ENCODE data around the gene KIAA0513.

KIAA0513 gene

DNA sequence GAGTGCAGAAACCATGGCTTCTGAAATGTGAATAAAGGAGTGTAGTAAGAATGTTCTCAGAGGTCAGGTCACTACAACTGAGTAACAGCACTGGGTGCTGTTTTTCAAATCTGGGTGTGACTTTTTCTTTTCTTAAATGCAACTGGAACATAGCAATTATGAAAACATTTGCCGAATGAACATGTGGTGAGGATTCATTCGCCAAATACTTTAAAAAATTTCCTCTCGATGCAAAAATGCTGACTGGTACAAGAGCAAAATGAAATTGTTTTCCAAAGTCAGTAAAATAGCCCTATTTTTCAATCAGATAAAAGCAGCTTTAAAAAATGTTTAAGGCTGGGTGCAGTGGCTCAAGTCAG lies 34.9 kb upstream of the KIAA0513 start:
- peaks cover 59% of the 10 kb centered on the region for H3K36me3 ChIP-seq (ENCODE audit: insufficient read depth, low read length)

DNA sequence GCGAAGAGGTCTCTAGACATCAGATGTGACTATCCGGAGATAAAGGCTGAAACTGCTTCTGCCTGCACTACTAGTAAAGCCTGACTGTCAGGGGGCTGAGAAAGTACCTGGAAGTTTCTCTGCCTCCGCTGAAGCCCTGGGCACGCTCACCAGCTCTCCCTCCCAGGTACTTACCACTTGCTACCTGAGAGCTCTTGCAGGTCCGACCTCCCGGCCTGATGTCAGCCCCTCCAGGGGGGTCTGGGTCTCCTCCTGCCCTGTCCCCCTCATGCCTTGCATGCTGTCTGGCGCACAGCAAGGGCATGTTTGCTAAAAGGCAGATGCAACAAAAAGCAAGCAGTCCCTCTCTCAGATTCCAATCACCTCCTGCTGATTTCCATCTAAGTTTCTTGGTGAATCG lies 33.7 kb upstream of the KIAA0513 start:
- no peaks in the 10 kb centered on the region for H3K4me1 ChIP-seq (ENCODE audit: insufficient read depth, low read length, severe bottlenecking)
- no peaks in the 10 kb centered on the region for H3K9me3 ChIP-seq (ENCODE audit: low read length)
- H3K9ac ChIP-seq (ENCODE audit: low read length), result no peak overlapping the region
- no peaks in the 10 kb centered on the region for H4K20me1 ChIP-seq (ENCODE audit: insufficient read depth, low read length)
- H2AFZ ChIP-seq (ENCODE audit: low read length), result no peak overlapping the region
- H3K4me2 ChIP-seq (ENCODE audit: low read length), result no peak overlapping the region
- H3K27ac ChIP-seq (ENCODE audit: low read depth, low read length, poor library complexity, severe bottlenecking), result no peak overlapping the region
- H3K36me3 ChIP-seq (ENCODE audit: insufficient read depth, low read length), result peaks cover 50% of the 10 kb centered on the region
- peaks cover 4% of the 10 kb centered on the region; the same call in 1 of the 2 replicates for H3K79me2 ChIP-seq (ENCODE audit: insufficient read depth, low read length)
- H3F3A ChIP-seq (ENCODE audit: insufficient read depth, low read length), result no peaks in the 10 kb centered on the region
- H3K4me3 ChIP-seq (ENCODE audit: low read depth, low read length, poor library complexity, severe bottlenecking), result no peak overlapping the region
- H3K9me2 ChIP-seq (ENCODE audit: low read depth, low read length), result no peaks in the 10 kb centered on the region
- no peaks in the 10 kb centered on the region for H3K27me3 ChIP-seq (ENCODE audit: insufficient read depth, low read length)
- TF ChIP-seq, protein P1, sequence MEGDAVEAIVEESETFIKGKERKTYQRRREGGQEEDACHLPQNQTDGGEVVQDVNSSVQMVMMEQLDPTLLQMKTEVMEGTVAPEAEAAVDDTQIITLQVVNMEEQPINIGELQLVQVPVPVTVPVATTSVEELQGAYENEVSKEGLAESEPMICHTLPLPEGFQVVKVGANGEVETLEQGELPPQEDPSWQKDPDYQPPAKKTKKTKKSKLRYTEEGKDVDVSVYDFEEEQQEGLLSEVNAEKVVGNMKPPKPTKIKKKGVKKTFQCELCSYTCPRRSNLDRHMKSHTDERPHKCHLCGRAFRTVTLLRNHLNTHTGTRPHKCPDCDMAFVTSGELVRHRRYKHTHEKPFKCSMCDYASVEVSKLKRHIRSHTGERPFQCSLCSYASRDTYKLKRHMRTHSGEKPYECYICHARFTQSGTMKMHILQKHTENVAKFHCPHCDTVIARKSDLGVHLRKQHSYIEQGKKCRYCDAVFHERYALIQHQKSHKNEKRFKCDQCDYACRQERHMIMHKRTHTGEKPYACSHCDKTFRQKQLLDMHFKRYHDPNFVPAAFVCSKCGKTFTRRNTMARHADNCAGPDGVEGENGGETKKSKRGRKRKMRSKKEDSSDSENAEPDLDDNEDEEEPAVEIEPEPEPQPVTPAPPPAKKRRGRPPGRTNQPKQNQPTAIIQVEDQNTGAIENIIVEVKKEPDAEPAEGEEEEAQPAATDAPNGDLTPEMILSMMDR (IDR thresholded peaks at IDR 0.05; ENCODE audit: low read length), result no peak
- no peak for TF ChIP-seq EZH2 (IDR thresholded peaks at IDR 0.05; ENCODE audit: borderline replicate concordance, low read length)

More for the DNA sequence above, 34.9 kb upstream of the KIAA0513 start:
- Histone ChIP-seq H3K9me2 (ENCODE audit: low read depth, low read length) (no peaks in the 10 kb centered on the region), H3K27me3 (ENCODE audit: insufficient read depth, low read length) (no peaks in the 10 kb centered on the region), H3K9ac (ENCODE audit: low read length) (no peak overlapping the region), H2AFZ (ENCODE audit: low read length) (no peak overlapping the region), H3K9me3 (ENCODE audit: low read length) (no peaks in the 10 kb centered on the region), H3K27ac (ENCODE audit: low read depth, low read length, poor library complexity, severe bottlenecking) (no peak overlapping the region), H3K4me3 (ENCODE audit: low read depth, low read length, poor library complexity, severe bottlenecking) (no peak overlapping the region), H3K4me1 (ENCODE audit: insufficient read depth, low read length, severe bottlenecking) (no peaks in the 10 kb centered on the region), H3K79me2 (ENCODE audit: insufficient read depth, low read length) (no peaks in the 10 kb centered on the region), H4K20me1 (ENCODE audit: insufficient read depth, low read length) (no peaks in the 10 kb centered on the region), H3F3A (ENCODE audit: insufficient read depth, low read length) (no peaks in the 10 kb centered on the region), H3K4me2 (ENCODE audit: low read length) (no peak overlapping the region)
- no peak for TF ChIP-seq EZH2 (IDR thresholded peaks at IDR 0.05; ENCODE audit: borderline replicate concordance, low read length)
- TF ChIP-seq, protein P1 (IDR thresholded peaks at IDR 0.05; ENCODE audit: low read length), result no peak

DNA sequence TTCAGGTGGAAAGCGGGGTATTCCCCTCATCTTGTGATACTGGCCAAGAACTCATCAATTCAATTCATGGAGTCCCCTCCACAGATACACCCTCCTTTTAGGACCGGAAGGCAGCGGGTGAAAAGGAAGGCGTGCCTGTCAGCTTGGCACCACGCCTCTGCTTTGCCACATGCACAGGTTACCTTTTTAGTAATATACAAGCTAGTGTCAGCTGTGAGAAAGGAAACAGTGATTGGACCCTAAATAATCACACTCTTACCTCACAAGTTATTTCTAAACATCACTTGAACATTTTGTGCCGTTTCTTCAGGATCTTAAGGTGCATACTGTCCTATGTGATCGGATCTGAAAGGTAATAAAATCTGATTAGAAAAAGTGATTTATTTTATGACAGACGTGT lies 31.9 kb upstream of the KIAA0513 start:
- Histone ChIP-seq H3K36me3 (ENCODE audit: insufficient read depth, low read length) (peaks cover 35% of the 10 kb centered on the region), H3K27ac (ENCODE audit: low read depth, low read length, poor library complexity, severe bottlenecking) (no peak overlapping the region), H2AFZ (ENCODE audit: low read length) (no peak overlapping the region), H3K9me3 (ENCODE audit: low read length) (no peaks in the 10 kb centered on the region), H3K4me3 (ENCODE audit: low read depth, low read length, poor library complexity, severe bottlenecking) (no peak overlapping the region), H3K9ac (ENCODE audit: low read length) (no peak overlapping the region), H3K9me2 (ENCODE audit: low read depth, low read length) (no peaks in the 10 kb centered on the region), H3K79me2 (ENCODE audit: insufficient read depth, low read length) (peaks cover 7% of the 10 kb centered on the region; the same call in 1 of the 2 replicates), H3K4me2 (ENCODE audit: low read length) (no peak overlapping the region), H3K27me3 (ENCODE audit: insufficient read depth, low read length) (no peaks in the 10 kb centered on the region), H3F3A (ENCODE audit: insufficient read depth, low read length) (no peaks in the 10 kb centered on the region), H4K20me1 (ENCODE audit: insufficient read depth, low read length) (no peaks in the 10 kb centered on the region), H3K4me1 (ENCODE audit: insufficient read depth, low read length, severe bottlenecking) (no peaks in the 10 kb centered on the region)
- TF ChIP-seq, protein P1 (IDR thresholded peaks at IDR 0.05; ENCODE audit: low read length), result no peak
- TF ChIP-seq EZH2 (IDR thresholded peaks at IDR 0.05; ENCODE audit: borderline replicate concordance, low read length), result no peak

Data from OCI-LY1 (cell line).